Trophoblast cell (in vitro differentiated cells and primary cell): Measurements from ENCODE around the gene TBC1D7.

Experiments
- DNase-seq, 2 donors: peaks; one replicate each; pipeline ENCODE4 v3.0.0-alpha.2; 2016
- H2AFZ ChIP-seq: 2 replicates; pipeline ENCODE4 v1.6.1; 2013; ENCODE audit warnings: low read length, moderate library complexity, mild to moderate bottlenecking; ENCODE audit not compliant: insufficient read depth, poor library complexity
- H2AK5ac ChIP-seq: 2 replicates; pipeline ENCODE4 v1.6.1; 2013; ENCODE audit warnings: mild to moderate bottlenecking, low read length
- H2BK120ac ChIP-seq: 2 replicates; pipeline ENCODE4 v1.6.1; 2013; ENCODE audit warnings: low read length, mild to moderate bottlenecking, moderate library complexity; ENCODE audit not compliant: insufficient read depth, poor library complexity
- H2BK12ac ChIP-seq: 2 replicates; pipeline ENCODE4 v1.6.1; 2013; ENCODE audit warnings: mild to moderate bottlenecking, low read length, moderate library complexity
- H2BK5ac ChIP-seq: 2 replicates; pipeline ENCODE4 v1.6.1; 2013; ENCODE audit warnings: low read length, low read depth, moderate library complexity, mild to moderate bottlenecking; ENCODE audit not compliant: poor library complexity
- H3K14ac ChIP-seq: 2 replicates; pipeline ENCODE4 v1.6.1; 2013; ENCODE audit warnings: mild to moderate bottlenecking, low read length
- H3K18ac ChIP-seq: 2 replicates; pipeline ENCODE4 v1.6.1; 2013; ENCODE audit warnings: mild to moderate bottlenecking, low read length
- H3K23ac ChIP-seq: 2 replicates; pipeline ENCODE4 v1.6.1; 2013; ENCODE audit warnings: low read length
- H3K27ac ChIP-seq: 2 replicates; pipeline ENCODE4 v1.5.1; 2013; ENCODE audit warnings: low read depth, mild to moderate bottlenecking, inconsistent platforms, low read length, moderate library complexity
- H3K27me3 ChIP-seq: 2 replicates; pipeline ENCODE4 v1.6.1; 2013; ENCODE audit warnings: inconsistent platforms, mild to moderate bottlenecking, low read length, moderate library complexity; ENCODE audit not compliant: insufficient read depth
- H3K36me3 ChIP-seq, 2 experiments: 1 replicate in 1 of 2; 2 replicates in 1 of 2; pipeline ENCODE4 v1.6.1; 2013; ENCODE audit warnings: low read length in 2 of 2, mild to moderate bottlenecking in 2 of 2, moderate library complexity in 1 of 2; ENCODE audit not compliant: insufficient read depth in 2 of 2, control insufficient read depth in 1 of 2
- H3K4ac ChIP-seq: 2 replicates; pipeline ENCODE4 v1.6.1; 2013; ENCODE audit warnings: low read depth, mild to moderate bottlenecking, low read length, moderate library complexity
- H3K4me1 ChIP-seq, 2 experiments: 1 replicate in 1 of 2; 2 replicates in 1 of 2; pipeline ENCODE4 v1.6.1; 2013; ENCODE audit warnings: low read length in 2 of 2, mild to moderate bottlenecking in 2 of 2, moderate library complexity in 1 of 2; ENCODE audit not compliant: insufficient read depth in 2 of 2, control insufficient read depth in 1 of 2
- H3K4me2 ChIP-seq: 2 replicates; pipeline ENCODE4 v1.6.1; 2013; ENCODE audit warnings: inconsistent platforms, mild to moderate bottlenecking, low read length, moderate library complexity
- H3K4me3 ChIP-seq: 2 replicates; pipeline ENCODE4 v1.5.1; 2013; ENCODE audit warnings: mild to moderate bottlenecking, low read depth, low read length, inconsistent platforms
- H3K79me1 ChIP-seq: one replicate; pipeline ENCODE4 v1.6.1; 2013; ENCODE audit warnings: low read length
- H3K79me2 ChIP-seq: 2 replicates; pipeline ENCODE4 v1.6.1; 2013; ENCODE audit warnings: low read length, mild to moderate bottlenecking; ENCODE audit not compliant: control insufficient read depth, insufficient read depth, poor library complexity
- H3K9ac ChIP-seq: 2 replicates; pipeline ENCODE4 v1.6.1; 2013; ENCODE audit warnings: mild to moderate bottlenecking, low read length
- H3K9me3 ChIP-seq: 2 replicates; pipeline ENCODE4 v1.6.1; 2013; ENCODE audit warnings: low read depth, mild to moderate bottlenecking, control low read depth, inconsistent platforms, low read length; ENCODE audit not compliant: insufficient read depth
- H4K12ac ChIP-seq: 2 replicates; pipeline ENCODE4 v1.6.1; 2013; ENCODE audit warnings: low read depth, mild to moderate bottlenecking, low read length, moderate library complexity
- H4K8ac ChIP-seq: 2 replicates; pipeline ENCODE4 v1.6.1; 2013; ENCODE audit warnings: low read depth, mild to moderate bottlenecking, low read length, moderate library complexity
- H4K91ac ChIP-seq: one replicate; pipeline ENCODE4 v1.6.1; 2013; ENCODE audit warnings: low read depth, mild to moderate bottlenecking, low read length, moderate library complexity
- WGBS: extraction: QIAGEN DNeasy Blood & Tissue Kit; methylation state at CpG from one replicate; pipeline ENCODE4 v1.1.7; 2013; ENCODE audit warnings: missing lambda C conversion rate; ENCODE audit not compliant: insufficient read length, insufficient coverage; ENCODE audit errors: extremely low coverage; 5-methylcytosine and 5-hydroxymethylcytosine counted together

Gene TBC1D7

DNA sequence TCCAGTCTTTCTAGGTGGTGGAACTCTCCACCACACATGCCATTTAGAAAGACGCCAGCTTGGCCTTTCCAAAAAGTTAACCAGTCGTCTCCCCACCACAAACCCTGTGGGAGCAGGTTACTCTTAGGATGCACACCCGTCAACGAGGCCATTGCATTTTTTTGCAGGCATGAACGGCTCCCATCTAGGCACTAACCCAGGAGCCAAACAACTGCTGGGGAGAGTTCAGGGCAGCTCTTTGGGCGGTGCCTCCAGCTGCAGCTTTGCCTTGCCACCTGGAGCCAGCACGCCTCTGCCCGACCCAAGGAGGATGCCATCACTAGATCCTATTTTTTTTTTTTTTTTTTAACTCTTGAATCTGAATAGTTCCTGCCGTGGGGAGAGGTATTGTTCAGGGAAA is 39.9 kb downstream of the TBC1D7 start:
- Histone ChIP-seq H3K4me1 (no peaks in the 10 kb centered on the region), H3K27ac (no peak overlapping the region), H3K79me1 (no peaks in the 10 kb centered on the region), H2BK12ac (no peak overlapping the region), H3K23ac (no peak overlapping the region), H2BK120ac (no peak overlapping the region), H3K9me3 (peaks cover 6% of the 10 kb centered on the region), H3K4me2 (no peak overlapping the region), H4K8ac (no peak overlapping the region), H3K18ac (no peak overlapping the region), H3K27me3 (no peaks in the 10 kb centered on the region), H3K4me3 (no peak overlapping the region), H4K91ac (no peak overlapping the region), H2AFZ (no peak overlapping the region), H3K79me2 (no peaks in the 10 kb centered on the region), H3K36me3 (peaks cover 22 to 29% of the 10 kb centered on the region in 2 experiments), H3K9ac (no peak overlapping the region), H3K14ac (no peak overlapping the region), H3K4ac (no peak overlapping the region), H2AK5ac (no peak overlapping the region), H2BK5ac (no peak overlapping the region), H4K12ac (no peak overlapping the region)
- DNase-seq = no peak
- WGBS = no CpG with 5 or more reads among the region's 9 CpGs

DNA sequence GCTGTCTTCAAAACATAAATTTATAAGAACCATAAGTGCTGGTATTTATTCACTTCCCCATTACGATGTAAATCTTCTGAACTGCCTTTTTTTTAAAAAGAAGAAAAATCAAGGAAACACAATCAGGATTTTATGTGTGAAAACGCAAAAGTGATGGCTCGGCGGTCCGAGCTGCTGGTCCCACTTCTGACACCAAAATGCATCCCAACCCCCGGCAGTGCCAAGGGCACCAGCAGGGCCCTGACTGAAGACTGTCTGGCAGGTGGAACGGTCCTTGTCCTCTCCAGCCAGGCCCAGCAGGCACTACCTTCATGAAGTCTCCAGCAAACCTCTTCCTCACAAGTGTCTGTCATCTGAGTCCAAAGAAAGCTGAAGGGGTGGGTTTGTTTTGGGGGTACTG is 41.2 kb downstream of the TBC1D7 start:
- WGBS = no CpG with 5 or more reads among the region's 7 CpGs
- Histone ChIP-seq H2BK12ac (no peak overlapping the region), H2BK5ac (no peak overlapping the region), H3K9me3 (peaks cover 8% of the 10 kb centered on the region), H2AFZ (no peak overlapping the region), H3K23ac (no peak overlapping the region), H4K8ac (no peak overlapping the region), H3K9ac (no peak overlapping the region), H3K27me3 (no peaks in the 10 kb centered on the region), H3K14ac (no peak overlapping the region), H3K27ac (no peak overlapping the region), H3K4me3 (no peak overlapping the region), H3K36me3 (peaks cover 17 to 19% of the 10 kb centered on the region in 2 experiments), H4K12ac (no peak overlapping the region), H3K18ac (no peak overlapping the region), H2BK120ac (no peak overlapping the region), H3K79me2 (no peaks in the 10 kb centered on the region), H3K4me1 (no peaks in the 10 kb centered on the region), H3K79me1 (no peaks in the 10 kb centered on the region), H3K4ac (no peak overlapping the region), H3K4me2 (no peak overlapping the region), H2AK5ac (no peak overlapping the region), H4K91ac (no peak overlapping the region)
- DNase-seq = no peak

DNA sequence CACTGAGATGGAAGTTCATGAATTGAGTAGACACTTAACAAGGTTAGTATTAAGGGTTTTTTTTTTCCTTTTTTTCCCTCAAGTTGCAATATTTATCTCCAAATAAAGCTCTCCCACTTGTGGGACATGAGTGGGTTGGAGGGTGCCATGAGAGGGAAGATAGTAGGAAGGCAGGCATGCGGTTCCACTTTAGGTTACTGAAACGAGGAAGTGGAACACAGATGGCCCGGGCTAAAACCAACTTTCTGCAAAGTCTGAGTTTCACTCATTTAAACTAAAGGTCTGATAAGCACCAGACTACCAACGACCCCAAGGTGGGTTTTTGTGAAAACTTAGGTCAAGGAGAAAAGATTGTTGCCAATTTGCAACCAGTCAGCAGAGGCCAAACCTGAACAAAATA is 42.2 kb downstream of the TBC1D7 start:
- H3K79me2 ChIP-seq = no peaks in the 10 kb centered on the region
- H3K36me3 ChIP-seq = peaks cover 13 to 15% of the 10 kb centered on the region in 2 experiments
- H3K9ac ChIP-seq = no peak overlapping the region
- H3K23ac ChIP-seq = no peak overlapping the region
- no peak overlapping the region for H3K14ac ChIP-seq
- H3K9me3 ChIP-seq = peaks cover 8% of the 10 kb centered on the region
- no peak overlapping the region for H2BK120ac ChIP-seq
- no peak overlapping the region for H2AK5ac ChIP-seq
- H4K12ac ChIP-seq = no peak overlapping the region
- no peak overlapping the region for H3K18ac ChIP-seq
- no peak overlapping the region for H2AFZ ChIP-seq
- H3K27ac ChIP-seq = no peak overlapping the region
- no peak overlapping the region for H2BK12ac ChIP-seq
- H3K4me2 ChIP-seq = no peak overlapping the region
- H2BK5ac ChIP-seq = no peak overlapping the region
- H4K91ac ChIP-seq = no peak overlapping the region
- H3K4me3 ChIP-seq = no peak overlapping the region
- H3K4me1 ChIP-seq = no peaks in the 10 kb centered on the region
- no peak overlapping the region for H3K4ac ChIP-seq
- no peak overlapping the region for H4K8ac ChIP-seq
- H3K79me1 ChIP-seq = no peaks in the 10 kb centered on the region
- WGBS = no CpG with 5 or more reads among the region's 4 CpGs
- no peaks in the 10 kb centered on the region for H3K27me3 ChIP-seq
- DNase-seq = no peak

DNA sequence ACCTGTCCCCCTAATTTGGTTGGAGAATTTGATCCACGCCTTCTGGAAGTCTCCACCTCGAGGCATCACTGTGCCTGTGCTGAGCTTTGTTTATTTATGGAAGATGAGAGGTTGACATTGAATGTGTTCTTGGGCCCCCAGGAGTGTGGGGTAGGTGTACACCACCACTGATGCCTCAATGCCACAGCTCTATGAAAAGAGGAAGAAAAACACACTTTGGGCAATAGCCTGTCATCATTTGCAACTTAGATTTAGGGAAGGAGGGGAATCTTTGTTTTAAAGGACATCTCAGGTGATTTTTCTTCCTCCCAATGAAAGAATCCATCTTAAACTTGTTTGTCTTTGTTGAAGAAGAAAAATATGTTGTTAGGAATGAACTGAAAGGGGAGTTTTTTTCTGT is 42.6 kb downstream of the TBC1D7 start:
- no peak overlapping the region for H3K23ac ChIP-seq
- H3K18ac ChIP-seq = no peak overlapping the region
- H4K12ac ChIP-seq = no peak overlapping the region
- no peaks in the 10 kb centered on the region for H3K79me2 ChIP-seq
- H3K27ac ChIP-seq = no peak overlapping the region
- no peak overlapping the region for H2AFZ ChIP-seq
- H3K4me2 ChIP-seq = no peak overlapping the region
- H3K4me3 ChIP-seq = no peak overlapping the region
- no peak overlapping the region for H3K9ac ChIP-seq
- no peak overlapping the region for H3K4ac ChIP-seq
- H2BK120ac ChIP-seq = no peak overlapping the region
- H3K14ac ChIP-seq = no peak overlapping the region
- no peak overlapping the region for H2BK12ac ChIP-seq
- peaks cover 8% of the 10 kb centered on the region for H3K9me3 ChIP-seq
- H3K36me3 ChIP-seq = peaks cover 13 to 15% of the 10 kb centered on the region in 2 experiments
- no peak overlapping the region for H2BK5ac ChIP-seq
- H4K91ac ChIP-seq = no peak overlapping the region
- H3K4me1 ChIP-seq = no peaks in the 10 kb centered on the region
- H4K8ac ChIP-seq = no peak overlapping the region
- no peaks in the 10 kb centered on the region for H3K79me1 ChIP-seq
- no peak overlapping the region for H2AK5ac ChIP-seq
- no CpG with 5 or more reads among the region's 2 CpGs for WGBS
- no peak for DNase-seq
- H3K27me3 ChIP-seq = no peaks in the 10 kb centered on the region
